Measurements from ENCODE around the gene SORCS2. TPM values are rescaled to one million over a fixed set of nuclear protein-coding genes. Genes with fewer than 3 reads are reported as not detected.

Gene SORCS2
- total RNA-seq, 1 experiment from 2014 or later = 0.06 TPM

DNA sequence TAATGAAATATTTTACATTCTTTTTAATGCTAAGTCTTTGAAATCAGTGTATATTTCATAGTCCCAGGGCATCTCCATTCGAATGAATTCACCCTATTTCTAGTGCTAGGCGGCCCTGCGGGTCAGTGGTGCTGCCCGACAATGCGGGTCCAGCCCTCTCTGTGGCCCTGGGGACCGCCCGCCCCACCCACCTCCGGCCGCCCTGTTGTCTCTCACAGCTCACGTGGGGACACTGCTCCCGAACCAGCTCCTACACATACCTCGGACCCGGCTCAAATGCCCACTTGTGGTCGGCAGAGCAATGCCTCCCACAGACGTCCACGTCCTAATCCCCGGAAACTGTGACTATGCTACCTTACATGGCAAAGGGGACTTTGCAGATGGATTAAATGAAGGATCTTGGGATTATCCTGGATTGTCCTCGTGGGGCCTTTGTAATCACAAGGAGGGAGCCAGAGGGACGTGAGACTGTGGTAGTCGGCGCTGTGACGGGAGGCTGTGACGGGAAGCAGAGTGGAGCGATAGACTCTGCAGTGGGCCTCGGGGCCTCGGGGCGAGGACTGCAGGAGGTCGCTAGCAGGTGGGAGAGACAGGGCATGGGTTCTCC, 334.7 kb downstream of the SORCS2 start:
- no TSS peak for BruUV-seq (replicated peaks)
- Histone ChIP-seq H3K4me1 (ENCODE audit: insufficient read depth, low read length, poor library complexity, severe bottlenecking) (no peaks in the 10 kb centered on the region), H3K9me3 (ENCODE audit: low read depth, low read length, poor library complexity, severe bottlenecking) (no peaks in the 10 kb centered on the region), H3K4me3 (ENCODE audit: low read depth, low read length, poor library complexity, severe bottlenecking) (no peak overlapping the region), H3K27me3 (replicated peaks; ENCODE audit: insufficient read depth, low read depth, low read length, poor library complexity) (peaks cover 14% of the 10 kb centered on the region), H3K27ac (ENCODE audit: low read depth, low read length, poor library complexity, severe bottlenecking) (no peak overlapping the region), H3K36me3 (ENCODE audit: insufficient read depth, low read length, poor library complexity, severe bottlenecking) (no peaks in the 10 kb centered on the region)
- CTCF ChIA-PET = no interaction called here
- TF ChIP-seq EZH2 (IDR thresholded peaks at IDR 0.05; ENCODE audit: borderline replicate concordance, low read depth, low read length, poor library complexity, severe bottlenecking) = no peak
- TF ChIP-seq, protein P1, sequence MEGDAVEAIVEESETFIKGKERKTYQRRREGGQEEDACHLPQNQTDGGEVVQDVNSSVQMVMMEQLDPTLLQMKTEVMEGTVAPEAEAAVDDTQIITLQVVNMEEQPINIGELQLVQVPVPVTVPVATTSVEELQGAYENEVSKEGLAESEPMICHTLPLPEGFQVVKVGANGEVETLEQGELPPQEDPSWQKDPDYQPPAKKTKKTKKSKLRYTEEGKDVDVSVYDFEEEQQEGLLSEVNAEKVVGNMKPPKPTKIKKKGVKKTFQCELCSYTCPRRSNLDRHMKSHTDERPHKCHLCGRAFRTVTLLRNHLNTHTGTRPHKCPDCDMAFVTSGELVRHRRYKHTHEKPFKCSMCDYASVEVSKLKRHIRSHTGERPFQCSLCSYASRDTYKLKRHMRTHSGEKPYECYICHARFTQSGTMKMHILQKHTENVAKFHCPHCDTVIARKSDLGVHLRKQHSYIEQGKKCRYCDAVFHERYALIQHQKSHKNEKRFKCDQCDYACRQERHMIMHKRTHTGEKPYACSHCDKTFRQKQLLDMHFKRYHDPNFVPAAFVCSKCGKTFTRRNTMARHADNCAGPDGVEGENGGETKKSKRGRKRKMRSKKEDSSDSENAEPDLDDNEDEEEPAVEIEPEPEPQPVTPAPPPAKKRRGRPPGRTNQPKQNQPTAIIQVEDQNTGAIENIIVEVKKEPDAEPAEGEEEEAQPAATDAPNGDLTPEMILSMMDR (conservative IDR thresholded peaks at IDR 0.05; ENCODE audit: low read depth, low read length) = no peak
- intact Hi-C loops (cut with micrococcal nuclease; ENCODE audit: unreplicated experiment) = no loop called here
- DNase-seq (ENCODE audit: low spot score) = no peak
- POLR2A ChIA-PET (ENCODE audit: low non-redundant PET) = no interaction called here

DNA sequence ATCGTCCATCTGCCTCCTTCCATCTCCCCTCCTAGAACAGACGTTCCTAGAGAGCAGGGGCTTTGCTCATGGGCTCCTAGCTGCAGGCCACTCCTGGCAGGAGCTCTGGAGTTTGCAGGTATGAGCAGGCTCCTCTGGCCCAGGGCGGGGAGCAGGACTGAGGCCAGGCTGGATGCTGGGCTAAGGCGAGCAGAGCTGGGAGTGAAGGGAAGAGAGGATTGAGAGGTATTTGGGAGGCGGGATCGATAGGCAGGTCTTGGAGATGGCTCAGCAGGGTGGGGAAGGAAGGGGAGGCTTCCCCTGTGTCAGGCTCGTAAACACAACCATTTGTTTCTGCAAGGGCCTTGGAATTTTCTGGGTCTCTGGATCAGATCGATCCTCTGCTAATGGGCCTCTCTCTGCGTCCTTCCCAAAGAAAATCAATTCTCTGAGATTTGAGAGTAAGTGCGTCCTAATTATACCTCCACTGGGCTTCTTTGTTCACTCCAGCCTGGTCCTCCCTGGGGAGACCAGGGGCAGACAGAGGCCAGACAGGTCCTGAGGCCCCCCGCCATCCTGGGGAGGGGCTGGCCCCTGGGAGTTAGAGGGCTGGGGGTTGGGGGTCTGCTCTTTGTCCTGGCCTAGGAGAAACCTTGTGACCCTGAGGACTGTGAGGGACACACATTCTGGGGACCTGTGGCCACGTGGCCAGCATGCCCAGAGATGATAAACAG, 337.2 kb downstream of the SORCS2 start:
- no TSS peak for BruUV-seq (replicated peaks)
- Histone ChIP-seq H3K4me3 (ENCODE audit: low read depth, low read length, poor library complexity, severe bottlenecking) (no peak overlapping the region), H3K4me1 (ENCODE audit: insufficient read depth, low read length, poor library complexity, severe bottlenecking) (no peaks in the 10 kb centered on the region), H3K27me3 (replicated peaks; ENCODE audit: insufficient read depth, low read depth, low read length, poor library complexity) (peaks cover under 1% of the 10 kb centered on the region), H3K36me3 (ENCODE audit: insufficient read depth, low read length, poor library complexity, severe bottlenecking) (no peaks in the 10 kb centered on the region), H3K9me3 (ENCODE audit: low read depth, low read length, poor library complexity, severe bottlenecking) (no peaks in the 10 kb centered on the region), H3K27ac (ENCODE audit: low read depth, low read length, poor library complexity, severe bottlenecking) (no peak overlapping the region)
- TF ChIP-seq, protein P1 (conservative IDR thresholded peaks at IDR 0.05; ENCODE audit: low read depth, low read length) = no peak
- no peak for TF ChIP-seq EZH2 (IDR thresholded peaks at IDR 0.05; ENCODE audit: borderline replicate concordance, low read depth, low read length, poor library complexity, severe bottlenecking)
- DNase-seq (ENCODE audit: low spot score) = no peak
- CTCF ChIA-PET = no interaction called here
- intact Hi-C loops (cut with micrococcal nuclease; ENCODE audit: unreplicated experiment) = no loop called here
- POLR2A ChIA-PET (ENCODE audit: low non-redundant PET) = no interaction called here

DNA sequence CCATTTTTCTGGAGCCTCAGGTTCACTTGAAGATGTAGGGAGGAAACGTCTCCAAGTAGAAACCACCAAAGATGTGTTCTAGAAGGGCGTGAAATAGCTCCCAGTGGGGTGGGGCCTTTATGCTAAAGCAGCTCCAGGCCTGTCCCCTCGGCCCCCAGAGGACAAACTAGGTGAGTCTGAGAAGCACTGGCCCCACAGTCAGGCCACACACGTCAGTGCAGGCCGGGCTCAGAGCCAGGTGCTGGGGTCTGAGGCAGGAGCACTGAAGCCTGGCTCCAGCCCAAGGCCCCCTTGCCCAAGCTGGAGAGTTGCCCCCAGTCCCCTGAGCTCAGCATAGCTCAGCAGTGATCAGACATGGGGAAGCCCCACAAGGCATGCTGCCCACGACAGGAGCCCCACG, 337.7 kb downstream of the SORCS2 start:
- no peaks in the 10 kb centered on the region for H3K36me3 ChIP-seq (ENCODE audit: insufficient read depth, low read length, poor library complexity, severe bottlenecking)
- BruUV-seq (replicated peaks) = no TSS peak
- DNase-seq (ENCODE audit: low spot score) = no peak
- POLR2A ChIA-PET (ENCODE audit: low non-redundant PET) = no interaction called here
- TF ChIP-seq EZH2 (IDR thresholded peaks at IDR 0.05; ENCODE audit: borderline replicate concordance, low read depth, low read length, poor library complexity, severe bottlenecking) = no peak
- TF ChIP-seq, protein P1 (conservative IDR thresholded peaks at IDR 0.05; ENCODE audit: low read depth, low read length) = no peak
- H3K9me3 ChIP-seq (ENCODE audit: low read depth, low read length, poor library complexity, severe bottlenecking) = no peaks in the 10 kb centered on the region
- no peaks in the 10 kb centered on the region for H3K4me1 ChIP-seq (ENCODE audit: insufficient read depth, low read length, poor library complexity, severe bottlenecking)
- no peaks in the 10 kb centered on the region for H3K27me3 ChIP-seq (replicated peaks; ENCODE audit: insufficient read depth, low read depth, low read length, poor library complexity)
- CTCF ChIA-PET = no interaction called here
- intact Hi-C loops (cut with micrococcal nuclease; ENCODE audit: unreplicated experiment) = no loop called here
- H3K4me3 ChIP-seq (ENCODE audit: low read depth, low read length, poor library complexity, severe bottlenecking) = no peak overlapping the region
- H3K27ac ChIP-seq (ENCODE audit: low read depth, low read length, poor library complexity, severe bottlenecking) = no peak overlapping the region

Measured in A673 (cell line).